PC-3 (cell line): Measurements from ENCODE around the gene LHFPL2. TPM values are rescaled to one million over a fixed set of nuclear protein-coding genes. Genes with fewer than 3 reads are reported as not detected.
A peak's percentile ranks its signal among the peaks of the same experiment; 100 is the strongest.

Source experiments
- ATAC-seq: fragments of 200-7000 bp; cut with Tn5 transposase; 2 replicates; pipeline ENCODE4 v1.9.1; 2020; ENCODE audit warnings: mild to moderate bottlenecking, moderate library complexity
- BruUV-seq: library from RNA; stranded (reverse); fragments of 400-500 nt; replicated peaks from 2 replicates; lab custom pipeline; 2021; lab: Mats Ljungman, UMichigan
- CTCF ChIA-PET: fragments of 300-600 bp; sonication (Branson Sonifier 250); formaldehyde crosslinking; loops from one replicate; lab custom pipeline; 2022; ENCODE audit warnings: antibody characterized with exemption; lab: Charles Lee
- POLR2A ChIA-PET: fragments of 300-600 bp; sonication (Branson Sonifier 250); formaldehyde crosslinking; loops from one replicate; lab custom pipeline; 2022; ENCODE audit warnings: antibody characterized with exemption; ENCODE audit not compliant: unreplicated experiment; lab: Charles Lee
- DNase-seq: peaks from one replicate; pipeline ENCODE4 v3.0.0-alpha.2; 2015
- H2AFZ ChIP-seq: fragments of 300-600 bp; sonication (generic); 2 replicates; pipeline ENCODE4 v1.6.0; 2016; ENCODE audit warnings: antibody characterized with exemption, low read length
- H3F3A ChIP-seq: fragments of 300-600 bp; sonication (generic); one replicate; pipeline ENCODE4 v1.6.0; 2017; ENCODE audit warnings: antibody characterized with exemption, low read length, control low read depth, mild to moderate bottlenecking; ENCODE audit not compliant: unreplicated experiment
- H3K27ac ChIP-seq: fragments of 300-600 bp; sonication (generic); 2 replicates; pipeline ENCODE4 v1.5.1; 2016; ENCODE audit warnings: mild to moderate bottlenecking, low read length
- H3K27me3 ChIP-seq: fragments of 300-600 bp; sonication (generic); 2 replicates; pipeline ENCODE4 v1.6.1; 2016; ENCODE audit warnings: low read length, mixed read lengths
- H3K36me3 ChIP-seq: fragments of 300-600 bp; sonication (generic); 2 replicates; pipeline ENCODE4 v1.6.1; 2016; ENCODE audit warnings: low read depth, mixed run types, low read length, mixed read lengths
- H3K4me1 ChIP-seq: fragments of 300-600 bp; sonication (generic); 2 replicates; pipeline ENCODE4 v1.5.1; 2016; ENCODE audit warnings: low read length; ENCODE audit not compliant: insufficient read depth
- H3K4me2 ChIP-seq: fragments of 300-600 bp; sonication (generic); 2 replicates; pipeline ENCODE4 v1.6.0; 2016; ENCODE audit warnings: low read length
- H3K4me3 ChIP-seq: fragments of 300-600 bp; sonication (generic); 2 replicates; pipeline ENCODE4 v1.5.1; 2016; ENCODE audit warnings: mild to moderate bottlenecking, low read length, mixed read lengths
- H3K79me2 ChIP-seq: fragments of 300-600 bp; sonication (generic); 2 replicates; pipeline ENCODE4 v1.6.1; 2017; ENCODE audit warnings: low read length, mixed read lengths
- H3K9ac ChIP-seq: fragments of 300-600 bp; sonication (generic); 2 replicates; pipeline ENCODE4 v1.6.0; 2016; ENCODE audit warnings: mild to moderate bottlenecking, low read length
- H3K9me2 ChIP-seq: fragments of 300-600 bp; sonication (generic); replicated peaks from 2 replicates; pipeline ENCODE4 v1.6.1; 2016; ENCODE audit warnings: mixed run types, low read length, mixed read lengths
- H3K9me3 ChIP-seq: fragments of 300-600 bp; sonication (generic); 2 replicates; pipeline ENCODE4 v1.6.1; 2016; ENCODE audit warnings: low read length, mixed read lengths
- H4K20me1 ChIP-seq: fragments of 300-600 bp; sonication (generic); 2 replicates; pipeline ENCODE4 v1.6.1; 2016; ENCODE audit warnings: low read length, mixed read lengths
- EZH2 ChIP-seq: fragments of 300-600 bp; sonication (generic); IDR thresholded peaks from one replicate; pipeline ENCODE4 v1.6.1; 2017; ENCODE audit warnings: antibody characterized with exemption, mild to moderate bottlenecking, low read length; ENCODE audit not compliant: unreplicated experiment
- EZH2phosphoT487 ChIP-seq: fragments of 300-600 bp; sonication (generic); IDR thresholded peaks from 2 replicates; pipeline ENCODE4 v1.6.1; 2018; ENCODE audit warnings: mild to moderate bottlenecking, antibody characterized with exemption, low read length, borderline replicate concordance
- intact Hi-C: fragments of 100-400 bp; cut with micrococcal nuclease; formaldehyde crosslinking; loops from 2 replicates; pipeline ENCODE4 v1.9.0; 2023
- total RNA-seq: library from RNA; depleted of rRNA; stranded (reverse); fragments of >200 nt; gene quantifications from 2 replicates; pipeline ENCODE4 v1.2.3, GENCODE V29; 2014
- TF ChIP-seq, protein P1 (sequence below): fragments of 300-600 bp; sonication (generic); conservative IDR thresholded peaks from 2 replicates; pipeline ENCODE4 v1.5.1; 2017; ENCODE audit warnings: antibody characterized with exemption, low read depth, mild to moderate bottlenecking, low read length

Gene LHFPL2
- total RNA-seq, 1 experiment from 2014 or later = 21.7 TPM

DNA sequence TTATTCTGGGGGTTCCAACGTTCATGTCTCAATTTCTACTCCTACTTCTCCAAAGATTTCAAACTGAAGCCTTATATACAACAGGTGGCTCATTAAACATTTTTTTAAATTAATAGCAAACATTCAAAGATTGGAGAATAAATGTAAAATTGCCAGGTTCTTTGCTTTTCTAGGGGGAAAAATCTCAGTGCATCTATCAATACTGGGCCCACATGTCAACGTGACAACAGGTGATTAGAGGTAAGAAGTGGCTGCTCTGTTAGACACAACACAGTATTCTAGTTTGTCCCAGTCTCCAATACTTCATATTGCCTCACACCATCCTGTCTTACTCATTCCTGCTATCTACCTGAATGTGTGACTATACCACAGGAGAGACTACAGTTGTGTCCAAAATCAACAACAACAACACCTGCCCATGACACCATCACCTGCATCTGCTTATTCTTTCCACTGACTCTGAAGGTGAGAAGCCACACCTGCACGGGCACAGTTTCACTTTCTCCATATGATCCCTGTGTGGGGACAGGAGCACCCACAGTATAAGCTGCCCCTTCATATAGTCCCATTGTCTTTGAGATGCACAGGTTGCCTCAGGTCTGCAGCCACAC is 110.2 kb downstream of the LHFPL2 start:
- H3K79me2 ChIP-seq = no peaks in the 10 kb centered on the region
- intact Hi-C loops = loop anchor here (1.0 to 10.0 kb wide), 6 partner anchors 59 to 427 kb away; partner anchors contain the start of gene LHFPL2
- peaks cover 7% of the 10 kb centered on the region for H3K4me1 ChIP-seq
- BruUV-seq = no TSS peak
- H3K9me2 ChIP-seq = no peaks in the 10 kb centered on the region
- peak overlapping the region; percentile 40 for H3K27ac ChIP-seq
- ATAC-seq (peak; percentile 23; the same call in 1 of the 2 replicates), DNase-seq (no peak)
- no peaks in the 10 kb centered on the region for H3K9me3 ChIP-seq
- CTCF ChIA-PET = no interaction called here
- no peak overlapping the region for H3K4me2 ChIP-seq
- no peak for TF ChIP-seq EZH2phosphoT487
- TF ChIP-seq, protein P1, sequence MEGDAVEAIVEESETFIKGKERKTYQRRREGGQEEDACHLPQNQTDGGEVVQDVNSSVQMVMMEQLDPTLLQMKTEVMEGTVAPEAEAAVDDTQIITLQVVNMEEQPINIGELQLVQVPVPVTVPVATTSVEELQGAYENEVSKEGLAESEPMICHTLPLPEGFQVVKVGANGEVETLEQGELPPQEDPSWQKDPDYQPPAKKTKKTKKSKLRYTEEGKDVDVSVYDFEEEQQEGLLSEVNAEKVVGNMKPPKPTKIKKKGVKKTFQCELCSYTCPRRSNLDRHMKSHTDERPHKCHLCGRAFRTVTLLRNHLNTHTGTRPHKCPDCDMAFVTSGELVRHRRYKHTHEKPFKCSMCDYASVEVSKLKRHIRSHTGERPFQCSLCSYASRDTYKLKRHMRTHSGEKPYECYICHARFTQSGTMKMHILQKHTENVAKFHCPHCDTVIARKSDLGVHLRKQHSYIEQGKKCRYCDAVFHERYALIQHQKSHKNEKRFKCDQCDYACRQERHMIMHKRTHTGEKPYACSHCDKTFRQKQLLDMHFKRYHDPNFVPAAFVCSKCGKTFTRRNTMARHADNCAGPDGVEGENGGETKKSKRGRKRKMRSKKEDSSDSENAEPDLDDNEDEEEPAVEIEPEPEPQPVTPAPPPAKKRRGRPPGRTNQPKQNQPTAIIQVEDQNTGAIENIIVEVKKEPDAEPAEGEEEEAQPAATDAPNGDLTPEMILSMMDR = no peak
- H4K20me1 ChIP-seq = no peaks in the 10 kb centered on the region
- POLR2A ChIA-PET = no interaction called here
- no peak overlapping the region for H3K4me3 ChIP-seq
- no peak overlapping the region for H3K9ac ChIP-seq
- no peaks in the 10 kb centered on the region for H3F3A ChIP-seq
- no peaks in the 10 kb centered on the region for H3K36me3 ChIP-seq
- H2AFZ ChIP-seq = no peak overlapping the region
- H3K27me3 ChIP-seq = no peaks in the 10 kb centered on the region

GRCh38 chr5:78537821-78538220 is 110.8 kb downstream of the LHFPL2 start:
- no peak overlapping the region for H3K9ac ChIP-seq
- no peaks in the 10 kb centered on the region for H3K27me3 ChIP-seq
- H3K9me2 ChIP-seq = no peaks in the 10 kb centered on the region
- H2AFZ ChIP-seq = no peak overlapping the region
- no peaks in the 10 kb centered on the region for H3K9me3 ChIP-seq
- peak; percentile 89 for ATAC-seq
- H3K27ac ChIP-seq = peak overlapping the region; percentile 40
- TF ChIP-seq EZH2 (no peak), EZH2phosphoT487 (no peak)
- TF ChIP-seq, protein P1 = peak; percentile 62
- no peaks in the 10 kb centered on the region for H3K36me3 ChIP-seq
- DNase-seq = peak; percentile 65
- peaks cover 7% of the 10 kb centered on the region for H3K4me1 ChIP-seq
- no peaks in the 10 kb centered on the region for H3F3A ChIP-seq
- no TSS peak for BruUV-seq
- no peak overlapping the region for H3K4me3 ChIP-seq
- H4K20me1 ChIP-seq = no peaks in the 10 kb centered on the region
- no peaks in the 10 kb centered on the region for H3K79me2 ChIP-seq
- ChIA-PET CTCF (no interaction called here), POLR2A (no interaction called here)
- intact Hi-C loops = loop anchor here (1.0 to 10.0 kb wide), 6 partner anchors 59 to 427 kb away; partner anchors contain the start of gene LHFPL2
- H3K4me2 ChIP-seq = no peak overlapping the region

- H3K4me1 ChIP-seq = peaks cover 7% of the 10 kb centered on the region
- intact Hi-C loops = loop anchor here (5.0 to 10.0 kb wide), 4 partner anchors 60 to 347 kb away; partner anchors contain the start of gene LHFPL2
- no peaks in the 10 kb centered on the region for H3K9me2 ChIP-seq
- TF ChIP-seq EZH2 (no peak), EZH2phosphoT487 (no peak)
- TF ChIP-seq, protein P1 = no peak
- no TSS peak for BruUV-seq
- H2AFZ ChIP-seq = no peak overlapping the region
- no peaks in the 10 kb centered on the region for H4K20me1 ChIP-seq
- ChIA-PET POLR2A (no interaction called here), CTCF (no interaction called here)
- H3K4me3 ChIP-seq = no peak overlapping the region
- no peak for DNase-seq
- no peaks in the 10 kb centered on the region for H3F3A ChIP-seq
- no peak overlapping the region for H3K27ac ChIP-seq
- H3K4me2 ChIP-seq = no peak overlapping the region
- H3K9me3 ChIP-seq = no peaks in the 10 kb centered on the region
- H3K79me2 ChIP-seq = no peaks in the 10 kb centered on the region
- H3K9ac ChIP-seq = no peak overlapping the region
- no peaks in the 10 kb centered on the region for H3K36me3 ChIP-seq
- no peak for ATAC-seq
- no peaks in the 10 kb centered on the region for H3K27me3 ChIP-seq
Measured at GRCh38 chr5:78537411-78537810, 111.2 kb downstream of the LHFPL2 start.
